Measurements from ENCODE around the gene NRXN3. TPM values are rescaled to one million over a fixed set of nuclear protein-coding genes. Genes with fewer than 3 reads are reported as not detected.

Gene NRXN3
- total RNA-seq, 6 experiments from 2014 or later = 0.07 to 0.28 (median 0.11) TPM; not detected in 2

DNA sequence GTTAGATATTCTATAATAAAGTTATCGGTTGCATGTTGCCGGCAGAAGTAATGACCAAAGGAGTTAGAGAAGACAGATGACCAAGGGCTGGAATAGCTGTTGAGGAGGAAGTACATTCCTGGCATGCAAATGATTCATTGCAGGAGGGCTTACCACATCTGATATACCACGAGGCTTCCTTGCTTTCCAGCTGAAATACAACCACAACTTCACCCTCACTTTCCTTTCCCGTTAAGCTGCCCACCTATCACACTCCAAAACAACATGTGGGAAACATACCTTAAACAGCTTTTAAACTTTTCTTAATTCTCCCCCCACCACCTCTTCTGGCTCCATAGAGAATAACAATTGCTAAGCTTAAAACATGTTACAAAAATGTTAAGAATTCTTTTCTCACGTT, 594.1 kb downstream of the NRXN3 start:
- Mint-ChIP-seq H3K4me3 (no peak overlapping the region), H3K9me3 (peaks cover 12% of the 10 kb centered on the region), H3K27me3 (ENCODE audit: insufficient read depth) (no peaks in the 10 kb centered on the region), H3K27ac (no peak overlapping the region), H3K36me3 (ENCODE audit: low read depth) (no peaks in the 10 kb centered on the region), H3K4me1 (ENCODE audit: low read depth) (no peaks in the 10 kb centered on the region)
- TF ChIP-seq, protein P1, sequence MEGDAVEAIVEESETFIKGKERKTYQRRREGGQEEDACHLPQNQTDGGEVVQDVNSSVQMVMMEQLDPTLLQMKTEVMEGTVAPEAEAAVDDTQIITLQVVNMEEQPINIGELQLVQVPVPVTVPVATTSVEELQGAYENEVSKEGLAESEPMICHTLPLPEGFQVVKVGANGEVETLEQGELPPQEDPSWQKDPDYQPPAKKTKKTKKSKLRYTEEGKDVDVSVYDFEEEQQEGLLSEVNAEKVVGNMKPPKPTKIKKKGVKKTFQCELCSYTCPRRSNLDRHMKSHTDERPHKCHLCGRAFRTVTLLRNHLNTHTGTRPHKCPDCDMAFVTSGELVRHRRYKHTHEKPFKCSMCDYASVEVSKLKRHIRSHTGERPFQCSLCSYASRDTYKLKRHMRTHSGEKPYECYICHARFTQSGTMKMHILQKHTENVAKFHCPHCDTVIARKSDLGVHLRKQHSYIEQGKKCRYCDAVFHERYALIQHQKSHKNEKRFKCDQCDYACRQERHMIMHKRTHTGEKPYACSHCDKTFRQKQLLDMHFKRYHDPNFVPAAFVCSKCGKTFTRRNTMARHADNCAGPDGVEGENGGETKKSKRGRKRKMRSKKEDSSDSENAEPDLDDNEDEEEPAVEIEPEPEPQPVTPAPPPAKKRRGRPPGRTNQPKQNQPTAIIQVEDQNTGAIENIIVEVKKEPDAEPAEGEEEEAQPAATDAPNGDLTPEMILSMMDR (IDR thresholded peaks at IDR 0.05) = no peak
- DNase-seq = peak; percentile 4

DNA sequence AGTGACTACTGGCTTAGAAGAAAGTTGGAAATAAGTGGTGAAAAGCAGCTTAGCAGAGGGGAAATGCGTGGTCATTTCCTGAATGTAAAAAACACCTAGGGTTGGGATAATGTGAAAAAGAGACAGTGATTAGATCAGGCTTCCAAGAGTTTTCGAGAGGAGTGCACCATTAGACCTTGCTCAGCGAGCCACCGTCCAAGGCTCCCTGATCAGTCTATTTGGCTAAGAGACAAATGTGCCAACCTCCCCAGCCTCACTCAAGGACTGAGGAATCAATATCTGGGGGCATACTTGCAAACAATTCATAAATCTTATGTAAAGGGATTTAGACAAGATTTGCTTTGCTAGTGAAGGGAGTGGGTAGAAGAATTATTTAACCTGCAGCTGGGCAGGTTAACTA, 594.5 kb downstream of the NRXN3 start:
- Mint-ChIP-seq H3K27ac (no peak overlapping the region), H3K36me3 (ENCODE audit: low read depth) (no peaks in the 10 kb centered on the region), H3K4me1 (ENCODE audit: low read depth) (no peaks in the 10 kb centered on the region), H3K27me3 (ENCODE audit: insufficient read depth) (no peaks in the 10 kb centered on the region), H3K4me3 (no peak overlapping the region), H3K9me3 (peaks cover 16% of the 10 kb centered on the region)
- TF ChIP-seq, protein P1 (IDR thresholded peaks at IDR 0.05) = no peak
- DNase-seq = no peak

GRCh38 chr14:78767436-78767835, 597.3 kb downstream of the NRXN3 start:
- TF ChIP-seq, protein P1 (IDR thresholded peaks at IDR 0.05) = no peak
- Mint-ChIP-seq H3K4me1 (ENCODE audit: low read depth) (no peaks in the 10 kb centered on the region), H3K27ac (no peak overlapping the region), H3K9me3 (peaks cover 31% of the 10 kb centered on the region), H3K27me3 (ENCODE audit: insufficient read depth) (no peaks in the 10 kb centered on the region), H3K4me3 (no peak overlapping the region), H3K36me3 (ENCODE audit: low read depth) (no peaks in the 10 kb centered on the region)
- DNase-seq = no peak

DNA sequence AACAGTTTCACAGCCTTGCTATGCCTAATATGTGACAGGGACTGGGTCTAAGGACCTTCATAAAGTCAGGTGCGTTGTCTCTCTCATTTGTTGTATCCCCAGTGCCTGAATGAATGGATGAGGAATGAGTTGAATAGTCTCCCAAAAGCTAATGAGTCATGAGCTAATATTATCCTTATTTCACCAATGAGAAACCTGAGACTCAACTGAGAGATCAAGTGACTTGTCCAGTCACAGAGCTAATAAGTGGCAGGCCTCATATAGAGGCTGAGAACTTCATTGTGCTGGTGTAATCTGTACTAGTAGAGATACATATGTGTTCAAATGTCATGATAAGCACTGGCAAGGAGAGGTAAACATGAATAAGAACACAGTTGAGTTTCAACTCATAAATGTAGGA, 612.4 kb downstream of the NRXN3 start:
- DNase-seq = no peak
- TF ChIP-seq, protein P1 (IDR thresholded peaks at IDR 0.05) = no peak
- H3K36me3 Mint-ChIP-seq (ENCODE audit: low read depth) = no peaks in the 10 kb centered on the region
- no peaks in the 10 kb centered on the region for H3K4me1 Mint-ChIP-seq (ENCODE audit: low read depth)
- peaks cover 33% of the 10 kb centered on the region for H3K9me3 Mint-ChIP-seq
- no peaks in the 10 kb centered on the region for H3K27me3 Mint-ChIP-seq (ENCODE audit: insufficient read depth)
- H3K4me3 Mint-ChIP-seq = no peak overlapping the region
- no peak overlapping the region for H3K27ac Mint-ChIP-seq

- no peak overlapping the region for H3K4me3 Mint-ChIP-seq
- DNase-seq = no peak
- TF ChIP-seq, protein P1 (IDR thresholded peaks at IDR 0.05) = no peak
Measured at GRCh38 chr14:78785265-78785664, 615.1 kb downstream of the NRXN3 start.

More at GRCh38 chr14:78785265-78785664, 615.1 kb downstream of the NRXN3 start:
- Mint-ChIP-seq H3K4me1 (ENCODE audit: low read depth) (no peaks in the 10 kb centered on the region), H3K27me3 (ENCODE audit: insufficient read depth) (no peaks in the 10 kb centered on the region), H3K36me3 (ENCODE audit: low read depth) (no peaks in the 10 kb centered on the region), H3K9me3 (peaks cover 19% of the 10 kb centered on the region), H3K27ac (no peak overlapping the region)
